Body of pancreas (tissue), 4 donors: ENCODE data around the gene GLP2R.

ENCODE experiments used
- POLR2A ChIP-seq, 3 donors: fragments of 450-650 bp; IDR thresholded peaks; one replicate each; pipeline ENCODE4 v1.6.1; 2016; ENCODE audit warnings: antibody characterized with exemption in 3 of 3, mild to moderate bottlenecking in 2 of 3
- TF ChIP-seq, protein P1 (sequence below), 7 experiments: fragments of 450-650 bp in 4 of 7; fragments of 200-600 bp in 3 of 7; sonication (generic) in 3 of 7; IDR thresholded peaks; one replicate each; pipeline ENCODE4 v1.5.1; 2016 to 2019; ENCODE audit warnings: antibody characterized with exemption in 7 of 7

DNA sequence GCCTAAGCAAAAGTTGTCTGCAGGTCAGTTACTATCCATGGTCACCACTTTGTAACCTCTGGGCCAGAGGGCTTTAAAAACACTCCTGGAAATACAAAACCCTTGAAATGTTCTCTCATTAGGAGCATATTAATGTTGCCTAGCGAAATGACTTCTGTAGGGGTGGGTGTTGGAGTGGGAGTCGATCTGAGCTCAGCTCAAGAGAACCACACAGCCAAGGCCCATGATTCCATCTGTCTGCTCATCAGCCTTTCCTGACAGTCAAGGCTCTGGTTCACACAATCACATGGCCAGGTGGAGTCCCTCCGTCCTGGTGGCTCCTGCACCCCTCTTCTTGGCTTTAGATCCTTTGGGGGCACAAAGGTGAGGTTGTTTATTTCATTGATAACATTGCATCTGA, 52.6 kb downstream of the GLP2R start:
- TF ChIP-seq, protein P1, sequence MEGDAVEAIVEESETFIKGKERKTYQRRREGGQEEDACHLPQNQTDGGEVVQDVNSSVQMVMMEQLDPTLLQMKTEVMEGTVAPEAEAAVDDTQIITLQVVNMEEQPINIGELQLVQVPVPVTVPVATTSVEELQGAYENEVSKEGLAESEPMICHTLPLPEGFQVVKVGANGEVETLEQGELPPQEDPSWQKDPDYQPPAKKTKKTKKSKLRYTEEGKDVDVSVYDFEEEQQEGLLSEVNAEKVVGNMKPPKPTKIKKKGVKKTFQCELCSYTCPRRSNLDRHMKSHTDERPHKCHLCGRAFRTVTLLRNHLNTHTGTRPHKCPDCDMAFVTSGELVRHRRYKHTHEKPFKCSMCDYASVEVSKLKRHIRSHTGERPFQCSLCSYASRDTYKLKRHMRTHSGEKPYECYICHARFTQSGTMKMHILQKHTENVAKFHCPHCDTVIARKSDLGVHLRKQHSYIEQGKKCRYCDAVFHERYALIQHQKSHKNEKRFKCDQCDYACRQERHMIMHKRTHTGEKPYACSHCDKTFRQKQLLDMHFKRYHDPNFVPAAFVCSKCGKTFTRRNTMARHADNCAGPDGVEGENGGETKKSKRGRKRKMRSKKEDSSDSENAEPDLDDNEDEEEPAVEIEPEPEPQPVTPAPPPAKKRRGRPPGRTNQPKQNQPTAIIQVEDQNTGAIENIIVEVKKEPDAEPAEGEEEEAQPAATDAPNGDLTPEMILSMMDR (IDR thresholded peaks at IDR 0.05): no peak
- TF ChIP-seq POLR2A (IDR thresholded peaks at IDR 0.05): no peak
